Measurements from ENCODE around the gene PHGDH.
"Not testable (repeated sequence)": the region's sequence is repeated elsewhere in the genome, so short reads cannot be mapped to it uniquely, and the experiment has no call there.

DNA sequence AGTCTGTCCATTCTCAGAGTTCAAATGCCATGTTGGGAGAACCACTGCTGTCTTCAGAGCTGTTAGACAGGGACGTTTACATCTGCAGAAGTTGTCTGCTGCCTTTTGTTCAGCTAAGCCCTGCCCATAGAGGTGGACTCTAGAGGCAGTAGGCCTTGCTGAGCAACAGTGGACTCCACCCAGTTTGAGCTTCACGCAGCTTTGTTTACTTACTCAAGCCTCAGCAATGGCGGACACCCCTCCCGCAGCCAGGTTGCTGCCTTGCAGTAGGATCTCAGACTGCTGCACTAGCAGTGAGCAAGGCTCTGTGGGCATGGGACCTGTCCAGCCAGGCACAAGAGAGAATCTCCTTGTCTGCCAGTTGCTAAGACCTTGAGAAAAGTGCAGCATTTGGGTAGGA, 14.9 kb upstream of the PHGDH start:
- TF ChIP-seq, protein P1, sequence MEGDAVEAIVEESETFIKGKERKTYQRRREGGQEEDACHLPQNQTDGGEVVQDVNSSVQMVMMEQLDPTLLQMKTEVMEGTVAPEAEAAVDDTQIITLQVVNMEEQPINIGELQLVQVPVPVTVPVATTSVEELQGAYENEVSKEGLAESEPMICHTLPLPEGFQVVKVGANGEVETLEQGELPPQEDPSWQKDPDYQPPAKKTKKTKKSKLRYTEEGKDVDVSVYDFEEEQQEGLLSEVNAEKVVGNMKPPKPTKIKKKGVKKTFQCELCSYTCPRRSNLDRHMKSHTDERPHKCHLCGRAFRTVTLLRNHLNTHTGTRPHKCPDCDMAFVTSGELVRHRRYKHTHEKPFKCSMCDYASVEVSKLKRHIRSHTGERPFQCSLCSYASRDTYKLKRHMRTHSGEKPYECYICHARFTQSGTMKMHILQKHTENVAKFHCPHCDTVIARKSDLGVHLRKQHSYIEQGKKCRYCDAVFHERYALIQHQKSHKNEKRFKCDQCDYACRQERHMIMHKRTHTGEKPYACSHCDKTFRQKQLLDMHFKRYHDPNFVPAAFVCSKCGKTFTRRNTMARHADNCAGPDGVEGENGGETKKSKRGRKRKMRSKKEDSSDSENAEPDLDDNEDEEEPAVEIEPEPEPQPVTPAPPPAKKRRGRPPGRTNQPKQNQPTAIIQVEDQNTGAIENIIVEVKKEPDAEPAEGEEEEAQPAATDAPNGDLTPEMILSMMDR (IDR thresholded peaks at IDR 0.05): not testable (repeated sequence)
- not testable (repeated sequence) for TF ChIP-seq EP300, POLR2A (IDR thresholded peaks at IDR 0.05)
